ENCODE data around the gene FKBP5. TPM values are rescaled to one million over a fixed set of nuclear protein-coding genes. Genes with fewer than 3 reads are reported as not detected.

FKBP5 gene
- polyA plus RNA-seq, 1 experiment, result 1.6 TPM

DNA sequence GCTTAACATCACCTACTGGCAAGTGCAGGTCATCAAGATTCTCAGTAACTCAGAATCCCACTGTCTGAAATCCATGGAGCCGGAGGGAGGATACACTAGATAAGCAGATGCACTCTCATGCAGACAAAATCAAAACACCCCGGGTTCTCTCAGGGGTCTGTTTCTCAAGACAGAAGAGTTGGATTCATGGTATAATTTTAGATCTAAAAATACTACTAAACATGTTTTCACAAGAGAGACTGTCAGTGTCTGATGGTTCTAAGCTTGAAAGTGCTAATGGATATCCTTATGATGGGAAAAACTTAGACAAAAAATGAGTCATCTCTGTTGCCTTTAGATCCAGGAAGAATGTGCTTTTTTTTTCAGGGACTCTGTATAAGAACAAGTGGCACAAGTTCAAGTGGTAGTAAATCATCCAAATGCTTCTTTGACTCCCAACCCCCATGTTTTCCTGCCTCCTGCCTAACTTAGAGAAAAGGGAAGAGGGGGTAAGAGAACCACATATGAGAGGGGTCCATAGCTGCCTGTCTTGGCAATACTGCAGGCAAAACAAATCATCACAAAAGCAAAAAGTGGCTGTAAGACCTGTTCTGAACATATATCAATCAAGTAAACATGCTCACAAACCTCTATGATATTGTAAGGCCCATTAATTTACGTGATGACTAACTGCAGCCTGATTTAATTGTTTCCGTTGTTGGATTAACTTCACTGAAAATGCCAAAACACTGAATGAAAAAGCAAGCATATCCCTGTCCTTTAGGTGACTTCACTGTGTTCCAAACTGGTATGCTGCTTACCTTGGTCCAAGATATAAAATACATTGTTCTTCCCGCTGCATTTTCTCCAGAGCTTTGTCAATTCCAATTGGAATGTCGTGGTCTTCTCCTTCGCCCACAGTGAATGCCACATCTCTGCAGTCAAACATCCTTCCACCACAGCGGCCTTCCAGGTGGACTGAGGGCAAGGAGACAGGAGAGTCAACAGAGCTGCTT, 92.0 kb downstream of the FKBP5 start:
- ChIA-PET CTCF (interaction anchor here (0.7 to 4.9 kb wide), 5 partner anchors 9 to 599 kb away, joined by 3 to 27 read pairs (median 3); partner anchors contain the start of gene ARMC12), POLR2A (no interaction called here)
- DNase-seq (ENCODE audit: low read depth), result no peak
- Histone ChIP-seq H3K36me3 (ENCODE audit: control insufficient read depth, insufficient read depth, low read length) (no peaks in the 10 kb centered on the region), H3K27me3 (ENCODE audit: control insufficient read depth, insufficient read depth, low read length) (no peaks in the 10 kb centered on the region), H3K4me3 (ENCODE audit: low read depth, low read length) (no peak overlapping the region)
- TF ChIP-seq, protein P1, sequence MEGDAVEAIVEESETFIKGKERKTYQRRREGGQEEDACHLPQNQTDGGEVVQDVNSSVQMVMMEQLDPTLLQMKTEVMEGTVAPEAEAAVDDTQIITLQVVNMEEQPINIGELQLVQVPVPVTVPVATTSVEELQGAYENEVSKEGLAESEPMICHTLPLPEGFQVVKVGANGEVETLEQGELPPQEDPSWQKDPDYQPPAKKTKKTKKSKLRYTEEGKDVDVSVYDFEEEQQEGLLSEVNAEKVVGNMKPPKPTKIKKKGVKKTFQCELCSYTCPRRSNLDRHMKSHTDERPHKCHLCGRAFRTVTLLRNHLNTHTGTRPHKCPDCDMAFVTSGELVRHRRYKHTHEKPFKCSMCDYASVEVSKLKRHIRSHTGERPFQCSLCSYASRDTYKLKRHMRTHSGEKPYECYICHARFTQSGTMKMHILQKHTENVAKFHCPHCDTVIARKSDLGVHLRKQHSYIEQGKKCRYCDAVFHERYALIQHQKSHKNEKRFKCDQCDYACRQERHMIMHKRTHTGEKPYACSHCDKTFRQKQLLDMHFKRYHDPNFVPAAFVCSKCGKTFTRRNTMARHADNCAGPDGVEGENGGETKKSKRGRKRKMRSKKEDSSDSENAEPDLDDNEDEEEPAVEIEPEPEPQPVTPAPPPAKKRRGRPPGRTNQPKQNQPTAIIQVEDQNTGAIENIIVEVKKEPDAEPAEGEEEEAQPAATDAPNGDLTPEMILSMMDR (IDR thresholded peaks at IDR 0.05; ENCODE audit: insufficient read depth, low read depth, low read length), result no peak

DNA sequence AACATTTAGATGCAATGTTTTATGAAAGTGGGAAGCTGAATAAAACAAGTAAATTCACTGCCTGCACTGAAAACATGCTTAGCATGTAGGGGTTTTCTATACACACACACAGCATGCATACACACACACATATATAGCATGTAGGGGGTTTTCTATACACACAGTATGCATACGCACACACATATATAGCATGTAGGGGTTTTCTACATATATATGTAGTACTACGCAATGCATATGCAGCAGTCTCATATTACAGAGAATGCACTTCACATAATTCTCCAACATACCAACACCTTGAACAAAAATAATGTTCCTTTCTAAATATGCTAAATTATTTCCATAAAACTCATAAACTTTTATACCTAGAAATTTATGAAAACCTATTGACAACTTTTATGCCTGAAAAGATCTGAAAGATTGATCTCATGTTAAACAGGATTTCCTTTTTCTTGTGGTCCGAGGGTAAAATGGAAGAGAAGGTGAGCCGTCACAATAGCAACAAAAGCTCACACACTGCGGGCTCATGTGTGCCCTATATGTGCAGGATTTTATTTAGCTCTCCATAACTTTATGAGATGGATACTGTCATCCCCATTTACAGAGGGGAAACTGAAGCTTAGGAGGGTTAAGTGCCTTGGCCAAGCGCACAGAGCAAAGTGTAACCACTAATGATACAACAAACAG, 94.1 kb downstream of the FKBP5 start:
- Histone ChIP-seq H3K4me3 (ENCODE audit: low read depth, low read length) (no peak overlapping the region), H3K36me3 (ENCODE audit: control insufficient read depth, insufficient read depth, low read length) (no peaks in the 10 kb centered on the region), H3K27me3 (ENCODE audit: control insufficient read depth, insufficient read depth, low read length) (no peaks in the 10 kb centered on the region)
- CTCF ChIA-PET, result interaction anchor here (1.5 to 4.9 kb wide), 4 partner anchors 9 to 143 kb away, joined by 3 to 35 read pairs (median 16); partner anchors contain the start of gene ARMC12
- POLR2A ChIA-PET, result no interaction called here
- TF ChIP-seq, protein P1 (IDR thresholded peaks at IDR 0.05; ENCODE audit: insufficient read depth, low read depth, low read length), result no peak
- no peak for DNase-seq (ENCODE audit: low read depth)

DNA sequence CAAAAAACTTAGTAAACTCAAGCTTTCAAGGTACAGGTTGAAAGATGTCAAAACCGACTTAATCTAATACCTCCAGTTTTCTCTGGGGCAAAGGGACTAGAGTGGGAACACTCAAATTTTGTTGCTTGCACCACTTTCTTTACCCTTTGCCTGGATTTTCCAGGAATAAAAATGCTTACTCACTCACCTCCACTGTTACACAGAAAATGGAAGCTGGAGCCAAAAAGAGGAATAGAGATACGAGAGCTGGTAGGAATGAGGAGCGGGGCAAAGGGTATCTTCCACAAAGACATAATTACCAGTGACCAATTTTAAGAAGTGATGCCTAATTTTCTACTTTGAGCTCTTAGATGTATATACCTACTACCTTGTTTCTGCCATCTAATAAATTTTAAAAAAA, 96.5 kb downstream of the FKBP5 start:
- Histone ChIP-seq H3K4me3 (ENCODE audit: low read depth, low read length) (no peak overlapping the region), H3K36me3 (ENCODE audit: control insufficient read depth, insufficient read depth, low read length) (no peaks in the 10 kb centered on the region), H3K27me3 (ENCODE audit: control insufficient read depth, insufficient read depth, low read length) (no peaks in the 10 kb centered on the region)
- POLR2A ChIA-PET, result no interaction called here
- no peak for DNase-seq (ENCODE audit: low read depth)
- TF ChIP-seq, protein P1 (IDR thresholded peaks at IDR 0.05; ENCODE audit: insufficient read depth, low read depth, low read length), result no peak
- CTCF ChIA-PET, result interaction anchor here (1.2 to 4.6 kb wide), 6 partner anchors 11 to 145 kb away, joined by 3 to 35 read pairs (median 5); partner anchors contain the start of gene ARMC12

DNA sequence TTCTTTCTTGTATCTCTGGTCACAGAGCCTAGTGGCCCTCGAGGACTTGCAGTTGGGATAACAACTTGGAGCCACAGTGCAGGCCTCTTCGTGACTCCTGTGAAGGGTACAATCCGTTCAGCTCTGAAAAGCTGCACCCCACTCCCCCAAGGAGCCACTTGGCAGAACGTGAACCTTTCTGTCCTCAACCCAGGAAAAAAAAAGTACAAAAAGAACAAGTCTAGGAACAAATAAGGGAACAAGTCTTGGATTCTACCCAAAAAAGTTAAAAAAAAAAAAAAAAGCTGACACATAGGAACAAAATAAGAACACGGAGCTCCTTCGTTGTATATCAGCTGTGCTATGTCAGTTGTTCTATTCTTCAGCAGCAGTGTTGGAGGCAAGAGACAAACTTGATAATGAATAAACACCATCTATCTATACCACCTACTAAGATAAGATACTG, 98.1 kb downstream of the FKBP5 start:
- no peaks in the 10 kb centered on the region for H3K36me3 ChIP-seq (ENCODE audit: control insufficient read depth, insufficient read depth, low read length)
- H3K27me3 ChIP-seq (ENCODE audit: control insufficient read depth, insufficient read depth, low read length), result no peaks in the 10 kb centered on the region
- no peak overlapping the region for H3K4me3 ChIP-seq (ENCODE audit: low read depth, low read length)
- DNase-seq (ENCODE audit: low read depth), result no peak
- ChIA-PET POLR2A (interaction anchor here (0.6 kb wide), 2 partner anchors 94 to 685 kb away, joined by 3 read pairs; no protein-coding TSS in a partner anchor), CTCF (interaction anchor here (0.7 to 4.6 kb wide), 9 partner anchors 10 to 147 kb away, joined by 3 to 35 read pairs (median 5); partner anchors contain the start of gene ARMC12)
- TF ChIP-seq, protein P1 (IDR thresholded peaks at IDR 0.05; ENCODE audit: insufficient read depth, low read depth, low read length), result no peak
